Pancreas (tissue), 10 donors: Measurements from ENCODE around the gene PPFIBP1. TPM values are rescaled to one million over a fixed set of nuclear protein-coding genes. Genes with fewer than 3 reads are reported as not detected.

ENCODE experiments used
- ATAC-seq, 4 donors: fragments of 200-7000 bp; cut with Tn5 transposase; one replicate each; pipeline versions ENCODE4 v1.8.0 to v1.9.1; 2020; ENCODE audit warnings: mild to moderate bottlenecking in 4 of 4, moderate library complexity in 4 of 4
- DNase-seq, 6 donors: peaks; one replicate each; pipeline ENCODE4 v3.0.0-alpha.2; 2020
- FAIRE-seq: peaks from 2 replicates; lab custom pipeline; 2012; peaks lifted over from hg19 to GRCh38; lab: Jason Lieb, UNC
- H3K27ac ChIP-seq, 4 donors: fragments of 200-600 bp; sonication (generic); 1 replicate in 3 of 4; 2 replicates in 1 of 4; pipeline versions ENCODE4 v1.5.0 to v1.8.0; 2020
- H3K27me3 ChIP-seq, 4 donors: fragments of 200-600 bp; one replicate each; pipeline ENCODE4 v1.8.0; 2021
- H3K36me3 ChIP-seq, 3 donors: fragments of 200-600 bp; sonication (generic) in 1 of 3; one replicate each; pipeline versions ENCODE4 v1.5.0 to v1.8.0; 2020 to 2021
- H3K4me1 ChIP-seq, 3 donors: fragments of 200-600 bp; one replicate each; pipeline ENCODE4 v1.8.0; 2021
- H3K4me3 ChIP-seq, 4 donors: fragments of 200-600 bp; sonication (generic) in 2 of 4; one replicate each; pipeline versions ENCODE4 v1.5.0 to v1.8.0; 2020 to 2021
- H3K9me3 ChIP-seq, 4 donors: fragments of 200-600 bp; one replicate each; pipeline ENCODE4 v1.8.0; 2021
- WGBS, 2 donors: extraction: QIAGEN DNeasy Blood & Tissue Kit; methylation state at CpG; one replicate each; pipeline ENCODE4 v1.1.7; 2013; 5-methylcytosine and 5-hydroxymethylcytosine counted together
- intact Hi-C, 3 donors: fragments of 100-400 bp; cut with DNase I; formaldehyde crosslinking; loops; one replicate each; pipeline versions ENCODE4 v1.11.1 to v1.14.2; 2022
- polyA plus RNA-seq, 2 donors: library from polyadenylated mRNA; stranded (reverse); fragments of 200-250 nt; gene quantifications; one replicate each; pipeline ENCODE4 v1.2.3, GENCODE V29; 2013
- total RNA-seq, 6 donors: library from RNA; stranded (reverse); fragmentation: NEBNext Ultra II Directional in 4 of 6; extraction: Animal tissue kit (Norgen Biotek cat#: 25700) in 4 of 6; gene quantifications; one replicate each; pipeline versions ENCODE4 v1.2.1 to v1.2.4, GENCODE V29; 2021 to 2023
- TF ChIP-seq, protein P1 (sequence below), 4 donors: fragments of 200-600 bp; sonication (generic) in 3 of 4; IDR thresholded peaks; one replicate each; pipeline versions ENCODE4 v1.5.0 to v1.8.0; 2021; ENCODE audit warnings: antibody characterized with exemption in 4 of 4
- donor health status: healthy with polysubstance abuse.
- donor health status: DM: no; HTN: no; CAD: no; lungs with moderate emphysema.
- donor health status: DM: no; HTN: no; CAD: no.
- donor health status: control.
- donor health status: control.
- donor health status: Bipolar disorder and iron deficiency.
- donor health status: DM: yes; HTN: yes; CAD: no.
- donor health status: DM: no; HTN: no; CAD: no.
- donor health status: DM: no; HTN: no; CAD: no.
- donor health status: DM: yes; HTN: yes; CAD: no.

The PPFIBP1 gene
- total and polyA plus RNA-seq, 8 donors: 12.1 to 50.3 (median 32.9) TPM

DNA sequence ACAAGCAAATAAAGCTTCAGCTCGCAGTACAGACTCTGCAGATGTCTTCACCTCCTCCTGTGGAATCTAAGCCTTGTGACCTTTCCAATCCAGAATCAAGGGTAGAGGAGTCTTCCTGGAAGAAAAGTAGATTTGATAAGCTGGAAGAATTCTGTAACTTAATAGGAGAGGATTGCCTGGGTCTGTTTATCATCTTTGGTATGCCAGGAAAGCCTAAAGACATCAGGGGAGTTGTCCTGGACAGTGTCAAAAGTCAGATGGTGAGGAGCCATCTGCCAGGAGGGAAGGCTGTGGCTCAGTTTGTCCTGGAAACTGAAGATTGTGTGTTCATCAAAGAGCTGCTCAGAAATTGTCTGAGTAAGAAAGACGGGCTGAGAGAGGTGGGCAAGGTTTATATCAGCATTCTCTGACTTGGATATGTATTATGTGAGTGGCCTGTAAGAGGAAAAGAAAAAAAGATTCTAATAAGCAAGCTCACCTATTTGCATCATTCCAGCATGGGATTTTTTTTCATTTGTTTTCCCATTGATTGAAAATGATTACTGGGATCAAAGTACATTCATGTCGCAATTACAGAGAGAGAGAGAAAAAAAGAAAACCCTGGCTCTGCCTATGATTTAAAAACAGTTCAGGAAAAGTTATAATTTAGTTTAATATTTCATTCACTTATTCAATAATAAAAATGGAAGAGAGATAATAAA, 173.0 kb downstream of the PPFIBP1 start:
- H3K27ac ChIP-seq: no peak overlapping the region
- intact Hi-C loops: no loop called here
- FAIRE-seq: no peak
- no peak for DNase-seq
- no peaks in the 10 kb centered on the region for H3K27me3 ChIP-seq
- ATAC-seq: peak; percentile 66 to 86 (median 80)
- H3K36me3 ChIP-seq: peaks cover 0 to 17% (median 6%) of the 10 kb centered on the region in 3 donors
- H3K9me3 ChIP-seq: no peaks in the 10 kb centered on the region
- peaks cover 0 to 6% (median 0%) of the 10 kb centered on the region in 3 donors for H3K4me1 ChIP-seq
- TF ChIP-seq, protein P1, sequence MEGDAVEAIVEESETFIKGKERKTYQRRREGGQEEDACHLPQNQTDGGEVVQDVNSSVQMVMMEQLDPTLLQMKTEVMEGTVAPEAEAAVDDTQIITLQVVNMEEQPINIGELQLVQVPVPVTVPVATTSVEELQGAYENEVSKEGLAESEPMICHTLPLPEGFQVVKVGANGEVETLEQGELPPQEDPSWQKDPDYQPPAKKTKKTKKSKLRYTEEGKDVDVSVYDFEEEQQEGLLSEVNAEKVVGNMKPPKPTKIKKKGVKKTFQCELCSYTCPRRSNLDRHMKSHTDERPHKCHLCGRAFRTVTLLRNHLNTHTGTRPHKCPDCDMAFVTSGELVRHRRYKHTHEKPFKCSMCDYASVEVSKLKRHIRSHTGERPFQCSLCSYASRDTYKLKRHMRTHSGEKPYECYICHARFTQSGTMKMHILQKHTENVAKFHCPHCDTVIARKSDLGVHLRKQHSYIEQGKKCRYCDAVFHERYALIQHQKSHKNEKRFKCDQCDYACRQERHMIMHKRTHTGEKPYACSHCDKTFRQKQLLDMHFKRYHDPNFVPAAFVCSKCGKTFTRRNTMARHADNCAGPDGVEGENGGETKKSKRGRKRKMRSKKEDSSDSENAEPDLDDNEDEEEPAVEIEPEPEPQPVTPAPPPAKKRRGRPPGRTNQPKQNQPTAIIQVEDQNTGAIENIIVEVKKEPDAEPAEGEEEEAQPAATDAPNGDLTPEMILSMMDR (IDR thresholded peaks at IDR 0.05): no peak
- no peak overlapping the region for H3K4me3 ChIP-seq
- 40 to 46% methylated on average over 3 of the region's 3 CpGs for WGBS, 2 donors

GRCh38 chr12:27703720-27704452, 179.9 kb downstream of the PPFIBP1 start:
- Histone ChIP-seq H3K9me3 (no peaks in the 10 kb centered on the region), H3K27me3 (no peaks in the 10 kb centered on the region), H3K36me3 (no peaks in the 10 kb centered on the region), H3K4me1 (no peaks in the 10 kb centered on the region), H3K4me3 (no peak overlapping the region), H3K27ac (no peak overlapping the region)
- FAIRE-seq (no peak), DNase-seq (peak in 4 of 6 donors; percentile 45 to 78 (median 64)), ATAC-seq (peak; percentile 90 to 98 (median 94))
- WGBS, 2 donors: 2 to 8% methylated on average over 4 of the region's 4 CpGs
- intact Hi-C loops: no loop called here
- TF ChIP-seq, protein P1 (IDR thresholded peaks at IDR 0.05): peak; percentile 63 to 81 (median 70)

DNA sequence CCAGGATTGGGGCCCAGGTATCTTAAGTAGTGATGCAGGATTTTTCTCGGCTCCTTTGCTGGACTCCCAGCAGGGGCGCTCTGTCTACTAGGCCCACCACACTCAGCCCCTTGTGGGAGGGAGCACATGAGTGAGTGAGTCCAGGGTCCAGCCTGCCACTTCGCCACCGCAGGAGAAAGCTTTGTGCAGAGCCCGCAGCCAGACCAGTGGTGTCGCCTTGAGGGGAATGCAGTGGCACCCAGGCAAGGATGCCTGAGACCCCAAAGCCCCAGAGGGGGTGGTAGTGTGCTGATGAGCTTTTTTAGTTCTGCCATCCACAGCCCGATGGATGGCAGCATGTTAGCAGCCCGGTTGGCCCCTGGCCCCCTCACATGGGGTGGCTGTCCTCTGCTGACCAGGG, 181.3 kb downstream of the PPFIBP1 start:
- FAIRE-seq (no peak), DNase-seq (no peak), ATAC-seq (no peak)
- TF ChIP-seq, protein P1 (IDR thresholded peaks at IDR 0.05): no peak
- H3K27ac ChIP-seq: no peak overlapping the region
- no peaks in the 10 kb centered on the region for H3K9me3 ChIP-seq
- 73 to 89% methylated on average over 8 of the region's 8 CpGs for WGBS, 2 donors
- H3K4me3 ChIP-seq: no peak overlapping the region
- intact Hi-C loops: no loop called here
- H3K36me3 ChIP-seq: no peaks in the 10 kb centered on the region
- no peaks in the 10 kb centered on the region for H3K27me3 ChIP-seq
- H3K4me1 ChIP-seq: no peaks in the 10 kb centered on the region

- ATAC-seq (no peak), FAIRE-seq (no peak), DNase-seq (no peak)
- TF ChIP-seq, protein P1 (IDR thresholded peaks at IDR 0.05): no peak
- WGBS, 2 donors: 53 to 61% methylated on average over 2 of the region's 2 CpGs
- Histone ChIP-seq H3K36me3 (no peaks in the 10 kb centered on the region), H3K4me1 (peaks cover 7 to 9% (median 8%) of the 10 kb centered on the region in 3 donors), H3K27ac (no peak overlapping the region), H3K4me3 (no peak overlapping the region), H3K9me3 (no peaks in the 10 kb centered on the region), H3K27me3 (no peaks in the 10 kb centered on the region)
- intact Hi-C loops: no loop called here
Observed at GRCh38 chr12:27707216-27707615, 183.2 kb downstream of the PPFIBP1 start.
